GM19468 (cell line): ENCODE measurements around the gene TCN1.

Source experiments
- ATAC-seq: cut with Tn5 transposase; IDR thresholded peaks from one replicate; pipeline ENCODE4 v1.9.1; 2021; ENCODE audit warnings: mild to moderate bottlenecking, moderate library complexity, moderate number of reproducible peaks; ENCODE audit not compliant: unreplicated experiment; ENCODE audit errors: extremely low read depth

TCN1 gene

GRCh38 chr11:59812220-59812619, 54.1 kb downstream of the TCN1 start:
- no peak for ATAC-seq

GRCh38 chr11:59810911-59811259, 55.4 kb downstream of the TCN1 start:
- no peak for ATAC-seq

- peak; percentile 85 for ATAC-seq
Measured at GRCh38 chr11:59810189-59810910, 55.9 kb downstream of the TCN1 start, which contains the start of gene MRPL16. Gene MRPL16 (minus strand): TSS chr11:59810778. CDS start chr11:59810658, 120 bp downstream.

GRCh38 chr11:59807047-59807610, 59.2 kb downstream of the TCN1 start:
- no peak for ATAC-seq

GRCh38 chr11:59804061-59804460, 62.2 kb downstream of the TCN1 start:
- ATAC-seq = no peak
